HEK293 (cell line): ENCODE data around the gene PET117.

Source experiments
- HOXA7 ChIP-seq: sonication (generic); formaldehyde crosslinking; IDR thresholded peaks from 2 replicates; pipeline ENCODE4 v1.8.1; 2022; ENCODE audit warnings: missing genetic modification reagents, borderline replicate concordance
- ZNF138 ChIP-seq: fragments of 450-650 bp; formaldehyde crosslinking; IDR thresholded peaks from 2 replicates; pipeline ENCODE4 v1.5.1; 2016; ENCODE audit warnings: missing biosample characterization, missing genetic modification characterization, borderline replicate concordance
- ZNF792 ChIP-seq: fragments of 450-650 bp; formaldehyde crosslinking; IDR thresholded peaks from 2 replicates; pipeline ENCODE4 v1.5.1; 2016; ENCODE audit warnings: missing biosample characterization, missing genetic modification characterization
- TF ChIP-seq, protein P1 (sequence below): fragments of 450-650 bp; formaldehyde crosslinking; IDR thresholded peaks from 2 replicates; pipeline ENCODE4 v1.5.1; 2016; ENCODE audit warnings: missing biosample characterization, missing genetic modification characterization
- TF ChIP-seq, protein P2 (sequence below): fragments of 450-650 bp; formaldehyde crosslinking; IDR thresholded peaks from 2 replicates; pipeline ENCODE4 v1.5.1; 2016; ENCODE audit warnings: missing biosample characterization, missing genetic modification characterization
- TF ChIP-seq, protein P3 (sequence below): fragments of 450-650 bp; formaldehyde crosslinking; IDR thresholded peaks from 2 replicates; pipeline ENCODE4 v1.5.1; 2016; ENCODE audit warnings: missing biosample characterization, missing genetic modification characterization
- TF ChIP-seq, protein P4 (sequence below): fragments of 450-650 bp; formaldehyde crosslinking; IDR thresholded peaks from 2 replicates; pipeline ENCODE4 v1.5.1; 2016; ENCODE audit warnings: missing biosample characterization, missing genetic modification characterization

DNA sequence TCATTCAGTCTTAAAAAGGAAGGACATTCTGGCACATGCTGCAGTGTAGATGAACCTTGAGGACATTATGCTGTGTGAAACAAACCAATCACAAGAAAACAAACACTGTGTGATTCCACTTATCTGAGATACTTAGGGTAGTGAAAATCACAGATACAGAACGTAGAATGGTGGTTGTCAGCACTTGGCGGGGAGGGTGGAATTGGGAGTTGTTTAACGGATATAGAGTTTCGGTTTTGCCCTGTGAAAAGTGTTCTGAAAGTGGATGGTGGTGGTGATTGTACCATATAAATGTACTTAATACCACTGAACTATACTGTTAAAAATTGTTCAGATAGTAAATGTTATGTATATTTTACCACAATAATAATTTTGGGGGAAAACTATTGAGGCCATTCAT, 18.4 kb downstream of the PET117 start:
- TF ChIP-seq, protein P1, sequence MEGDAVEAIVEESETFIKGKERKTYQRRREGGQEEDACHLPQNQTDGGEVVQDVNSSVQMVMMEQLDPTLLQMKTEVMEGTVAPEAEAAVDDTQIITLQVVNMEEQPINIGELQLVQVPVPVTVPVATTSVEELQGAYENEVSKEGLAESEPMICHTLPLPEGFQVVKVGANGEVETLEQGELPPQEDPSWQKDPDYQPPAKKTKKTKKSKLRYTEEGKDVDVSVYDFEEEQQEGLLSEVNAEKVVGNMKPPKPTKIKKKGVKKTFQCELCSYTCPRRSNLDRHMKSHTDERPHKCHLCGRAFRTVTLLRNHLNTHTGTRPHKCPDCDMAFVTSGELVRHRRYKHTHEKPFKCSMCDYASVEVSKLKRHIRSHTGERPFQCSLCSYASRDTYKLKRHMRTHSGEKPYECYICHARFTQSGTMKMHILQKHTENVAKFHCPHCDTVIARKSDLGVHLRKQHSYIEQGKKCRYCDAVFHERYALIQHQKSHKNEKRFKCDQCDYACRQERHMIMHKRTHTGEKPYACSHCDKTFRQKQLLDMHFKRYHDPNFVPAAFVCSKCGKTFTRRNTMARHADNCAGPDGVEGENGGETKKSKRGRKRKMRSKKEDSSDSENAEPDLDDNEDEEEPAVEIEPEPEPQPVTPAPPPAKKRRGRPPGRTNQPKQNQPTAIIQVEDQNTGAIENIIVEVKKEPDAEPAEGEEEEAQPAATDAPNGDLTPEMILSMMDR (tag by site-specific recombination) = no peak
- TF ChIP-seq HOXA7 (CRISPR knock-in tag) = no peak
- TF ChIP-seq ZNF138 (tag by site-specific recombination) = no peak
- TF ChIP-seq ZNF792 = no peak
- TF ChIP-seq, protein P2, sequence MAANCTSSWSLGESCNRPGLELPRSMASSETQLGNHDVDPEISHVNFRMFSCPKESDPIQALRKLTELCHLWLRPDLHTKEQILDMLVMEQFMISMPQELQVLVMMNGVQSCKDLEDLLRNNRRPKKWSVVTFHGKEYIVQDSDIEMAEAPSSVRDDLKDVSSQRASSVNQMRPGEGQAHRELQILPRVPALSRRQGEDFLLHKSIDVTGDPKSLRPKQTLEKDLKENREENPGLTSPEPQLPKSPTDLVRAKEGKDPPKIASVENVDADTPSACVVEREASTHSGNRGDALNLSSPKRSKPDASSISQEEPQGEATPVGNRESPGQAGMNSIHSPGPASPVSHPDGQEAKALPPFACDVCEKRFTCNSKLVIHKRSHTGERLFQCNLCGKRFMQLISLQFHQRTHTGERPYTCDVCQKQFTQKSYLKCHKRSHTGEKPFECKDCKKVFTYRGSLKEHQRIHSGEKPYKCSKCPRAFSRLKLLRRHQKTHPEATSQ (tag by site-specific recombination) = no peak
- TF ChIP-seq, protein P3, sequence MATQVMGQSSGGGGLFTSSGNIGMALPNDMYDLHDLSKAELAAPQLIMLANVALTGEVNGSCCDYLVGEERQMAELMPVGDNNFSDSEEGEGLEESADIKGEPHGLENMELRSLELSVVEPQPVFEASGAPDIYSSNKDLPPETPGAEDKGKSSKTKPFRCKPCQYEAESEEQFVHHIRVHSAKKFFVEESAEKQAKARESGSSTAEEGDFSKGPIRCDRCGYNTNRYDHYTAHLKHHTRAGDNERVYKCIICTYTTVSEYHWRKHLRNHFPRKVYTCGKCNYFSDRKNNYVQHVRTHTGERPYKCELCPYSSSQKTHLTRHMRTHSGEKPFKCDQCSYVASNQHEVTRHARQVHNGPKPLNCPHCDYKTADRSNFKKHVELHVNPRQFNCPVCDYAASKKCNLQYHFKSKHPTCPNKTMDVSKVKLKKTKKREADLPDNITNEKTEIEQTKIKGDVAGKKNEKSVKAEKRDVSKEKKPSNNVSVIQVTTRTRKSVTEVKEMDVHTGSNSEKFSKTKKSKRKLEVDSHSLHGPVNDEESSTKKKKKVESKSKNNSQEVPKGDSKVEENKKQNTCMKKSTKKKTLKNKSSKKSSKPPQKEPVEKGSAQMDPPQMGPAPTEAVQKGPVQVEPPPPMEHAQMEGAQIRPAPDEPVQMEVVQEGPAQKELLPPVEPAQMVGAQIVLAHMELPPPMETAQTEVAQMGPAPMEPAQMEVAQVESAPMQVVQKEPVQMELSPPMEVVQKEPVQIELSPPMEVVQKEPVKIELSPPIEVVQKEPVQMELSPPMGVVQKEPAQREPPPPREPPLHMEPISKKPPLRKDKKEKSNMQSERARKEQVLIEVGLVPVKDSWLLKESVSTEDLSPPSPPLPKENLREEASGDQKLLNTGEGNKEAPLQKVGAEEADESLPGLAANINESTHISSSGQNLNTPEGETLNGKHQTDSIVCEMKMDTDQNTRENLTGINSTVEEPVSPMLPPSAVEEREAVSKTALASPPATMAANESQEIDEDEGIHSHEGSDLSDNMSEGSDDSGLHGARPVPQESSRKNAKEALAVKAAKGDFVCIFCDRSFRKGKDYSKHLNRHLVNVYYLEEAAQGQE = no peak
- TF ChIP-seq, protein P4, sequence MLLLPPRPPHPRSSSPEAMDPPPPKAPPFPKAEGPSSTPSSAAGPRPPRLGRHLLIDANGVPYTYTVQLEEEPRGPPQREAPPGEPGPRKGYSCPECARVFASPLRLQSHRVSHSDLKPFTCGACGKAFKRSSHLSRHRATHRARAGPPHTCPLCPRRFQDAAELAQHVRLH = no peak
